Stimulated activated CD8-positive, alpha-beta memory T cell treated with anti-CD3 and anti-CD28 coated beads, Interleukin-15, amount 100 ng/mL, for 4 hours (primary cell): ENCODE results near the gene TRAF3.

ENCODE experiments used
- DNase-seq, 2 donors: peaks; one replicate each; pipeline ENCODE4 v3.0.0-alpha.2; 2020; ENCODE audit warnings: low read depth in 2 of 2

Gene TRAF3

GRCh38 chr14:102776761-102777710 is at the start of gene TRAF3:
TRAF3 (plus strand) TSS chr14:102777449; CDS start chr14:102870202, 92,753 bp downstream.
- peak; percentile 69 to 82 for DNase-seq

GRCh38 chr14:102728501-102728900 is 48.7 kb upstream of the TRAF3 start:
- no peak for DNase-seq

GRCh38 chr14:102729268-102729667 is 48.0 kb upstream of the TRAF3 start:
- DNase-seq, result no peak

- no peak for DNase-seq
Measured at GRCh38 chr14:102729825-102730224, 47.4 kb upstream of the TRAF3 start.

- no peak for DNase-seq
Measured at GRCh38 chr14:102731101-102731870, 46.0 kb upstream of the TRAF3 start.

GRCh38 chr14:102731871-102732800 is 45.1 kb upstream of the TRAF3 start:
- no peak for DNase-seq

GRCh38 chr14:102732924-102733323 is 44.3 kb upstream of the TRAF3 start:
- no peak for DNase-seq

GRCh38 chr14:102733326-102733725 is 43.9 kb upstream of the TRAF3 start:
- no peak for DNase-seq

- DNase-seq, result no peak
Measured at GRCh38 chr14:102734436-102734835, 42.8 kb upstream of the TRAF3 start.

- DNase-seq, result no peak
Measured at GRCh38 chr14:102736956-102737355, 40.3 kb upstream of the TRAF3 start.

- no peak for DNase-seq
Measured at GRCh38 chr14:102737402-102738372, 39.6 kb upstream of the TRAF3 start.

- no peak for DNase-seq
Measured at GRCh38 chr14:102738373-102739189, 38.7 kb upstream of the TRAF3 start.

GRCh38 chr14:102739190-102739469 is 38.1 kb upstream of the TRAF3 start:
- no peak for DNase-seq

- DNase-seq, result no peak
Measured at GRCh38 chr14:102746634-102747438, 30.4 kb upstream of the TRAF3 start.

- no peak for DNase-seq
Measured at GRCh38 chr14:102748806-102749205, 28.4 kb upstream of the TRAF3 start.

- DNase-seq, result no peak
Measured at GRCh38 chr14:102749393-102750305, 27.6 kb upstream of the TRAF3 start.

GRCh38 chr14:102750376-102750775 is 26.9 kb upstream of the TRAF3 start:
- no peak for DNase-seq

- DNase-seq, result no peak
Measured at GRCh38 chr14:102751088-102751487, 26.2 kb upstream of the TRAF3 start.
